Activated T-cell treated with anti-CD3 and anti-CD28 coated beads, Interleukin-2, amount 50 U/mL, for 4 hours (primary cell): Measurements from ENCODE around the gene SYT2. TPM values are rescaled to one million over a fixed set of nuclear protein-coding genes. Genes with fewer than 3 reads are reported as not detected.

Experiments used
- ATAC-seq, 2 donors: fragments of 200-7000 bp; cut with Tn5 transposase; one replicate each; pipeline ENCODE4 v1.10.0; 2021
- DNase-seq: peaks from one replicate; pipeline ENCODE4 v3.0.0-alpha.2; 2020
- H3K27me3 Mint-ChIP-seq: one replicate; pipeline ENCODE4 v1.8.0; 2021; ENCODE audit warnings: low read depth, mixed read lengths
- H3K36me3 Mint-ChIP-seq: one replicate; pipeline ENCODE4 v1.8.0; 2022; ENCODE audit warnings: mixed read lengths; ENCODE audit not compliant: insufficient read depth
- H3K4me1 Mint-ChIP-seq: one replicate; pipeline ENCODE4 v1.8.0; 2021; ENCODE audit warnings: low read depth, mixed read lengths
- H3K4me3 Mint-ChIP-seq: one replicate; pipeline ENCODE4 v1.8.0; 2021; ENCODE audit warnings: mild to moderate bottlenecking, moderate library complexity, mixed read lengths
- H3K9me3 Mint-ChIP-seq: one replicate; pipeline ENCODE4 v1.8.0; 2021; ENCODE audit warnings: mixed read lengths
- total RNA-seq, 3 donors: library from RNA; stranded (reverse); gene quantifications; one replicate each; pipeline ENCODE4 v1.2.1, GENCODE V29; 2021

The SYT2 gene
- total RNA-seq, 3 donors from 2014 or later = not detected

DNA sequence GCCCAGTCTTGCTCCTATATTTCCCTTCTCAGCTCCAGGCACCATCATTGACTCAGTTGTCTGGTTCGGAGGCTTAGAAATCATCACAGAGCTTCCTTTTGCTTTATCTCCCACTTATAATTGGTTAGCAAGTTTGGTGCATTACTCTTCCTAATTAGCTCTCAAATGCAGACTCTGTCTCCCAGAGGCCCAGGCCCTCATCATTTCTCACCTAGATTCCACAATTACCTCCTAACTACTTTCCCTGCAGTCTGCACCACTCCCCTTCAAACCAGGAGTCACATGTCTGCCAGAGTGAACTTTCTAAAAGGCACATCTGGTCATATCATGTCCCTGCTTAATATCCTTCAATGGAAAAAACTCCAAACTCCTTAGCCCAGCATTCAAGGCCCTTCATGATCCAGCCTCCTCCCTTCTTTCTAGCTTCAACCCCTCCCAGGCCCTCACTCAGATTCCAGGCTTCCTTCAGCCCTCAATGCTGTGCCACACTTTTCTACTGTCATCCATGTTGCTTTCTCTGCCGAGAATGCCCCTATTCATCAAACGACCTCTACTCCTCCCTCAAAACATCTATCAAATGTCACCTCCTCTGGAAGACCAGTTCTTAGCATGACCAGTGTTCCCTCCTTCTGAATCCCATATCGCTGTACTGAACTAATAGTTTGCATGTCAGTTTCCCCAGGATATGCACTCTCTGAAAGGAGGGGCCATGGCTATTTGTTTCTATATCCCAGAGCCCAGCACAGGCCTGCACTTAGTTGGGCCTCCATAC lies 30.7 kb downstream of the SYT2 start:
- H3K4me3 Mint-ChIP-seq = no peak overlapping the region
- no peak for ATAC-seq
- peaks cover 7% of the 10 kb centered on the region for H3K9me3 Mint-ChIP-seq

GRCh38 chr1:202677433-202677832 lies 32.8 kb downstream of the SYT2 start:
- DNase-seq (no peak), ATAC-seq (no peak)
- Mint-ChIP-seq H3K36me3 (no peaks in the 10 kb centered on the region), H3K27me3 (peaks cover 26% of the 10 kb centered on the region), H3K9me3 (peaks cover 9% of the 10 kb centered on the region), H3K4me3 (no peak overlapping the region), H3K4me1 (no peaks in the 10 kb centered on the region)

More for the DNA sequence above, 30.7 kb downstream of the SYT2 start:
- no peak for DNase-seq
- Mint-ChIP-seq H3K36me3 (no peaks in the 10 kb centered on the region), H3K4me1 (no peaks in the 10 kb centered on the region), H3K27me3 (peaks cover 30% of the 10 kb centered on the region)

DNA sequence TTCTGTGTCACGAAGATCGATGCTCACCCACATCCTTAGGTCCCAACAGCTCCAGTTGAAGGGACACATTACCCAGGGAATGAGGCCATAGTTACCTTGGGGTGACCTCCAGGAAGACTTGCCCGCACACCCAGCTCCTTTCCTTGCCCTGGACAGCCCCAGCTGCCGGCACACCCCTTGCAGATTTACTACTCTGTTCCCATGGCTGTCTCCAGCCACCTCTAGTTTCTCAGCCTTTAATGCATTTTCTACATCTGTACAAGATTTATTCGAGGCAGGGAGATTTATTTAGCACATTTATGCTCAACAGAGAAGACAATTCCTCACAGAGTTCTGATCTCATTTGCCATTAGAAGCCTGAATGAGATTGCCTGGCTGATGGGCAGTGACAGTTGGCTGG lies 36.7 kb downstream of the SYT2 start:
- H3K36me3 Mint-ChIP-seq = no peaks in the 10 kb centered on the region
- DNase-seq (no peak), ATAC-seq (no peak)
- H3K9me3 Mint-ChIP-seq = peaks cover 11% of the 10 kb centered on the region
- peaks cover 7% of the 10 kb centered on the region for H3K27me3 Mint-ChIP-seq
- H3K4me1 Mint-ChIP-seq = no peaks in the 10 kb centered on the region
- H3K4me3 Mint-ChIP-seq = no peak overlapping the region

- Mint-ChIP-seq H3K9me3 (peaks cover 3% of the 10 kb centered on the region), H3K4me3 (no peak overlapping the region), H3K27me3 (peaks cover 7% of the 10 kb centered on the region), H3K36me3 (no peaks in the 10 kb centered on the region), H3K4me1 (no peaks in the 10 kb centered on the region)
- no peak for DNase-seq
- no peak for ATAC-seq
These were observed 38.9 kb downstream of the SYT2 start for GRCh38 chr1:202671399-202671798.

GRCh38 chr1:202665417-202665816 lies 44.8 kb downstream of the SYT2 start:
- Mint-ChIP-seq H3K9me3 (no peaks in the 10 kb centered on the region), H3K4me1 (no peaks in the 10 kb centered on the region), H3K4me3 (no peak overlapping the region), H3K36me3 (no peaks in the 10 kb centered on the region), H3K27me3 (peaks cover 27% of the 10 kb centered on the region)
- no peak for DNase-seq
- ATAC-seq = no peak

DNA sequence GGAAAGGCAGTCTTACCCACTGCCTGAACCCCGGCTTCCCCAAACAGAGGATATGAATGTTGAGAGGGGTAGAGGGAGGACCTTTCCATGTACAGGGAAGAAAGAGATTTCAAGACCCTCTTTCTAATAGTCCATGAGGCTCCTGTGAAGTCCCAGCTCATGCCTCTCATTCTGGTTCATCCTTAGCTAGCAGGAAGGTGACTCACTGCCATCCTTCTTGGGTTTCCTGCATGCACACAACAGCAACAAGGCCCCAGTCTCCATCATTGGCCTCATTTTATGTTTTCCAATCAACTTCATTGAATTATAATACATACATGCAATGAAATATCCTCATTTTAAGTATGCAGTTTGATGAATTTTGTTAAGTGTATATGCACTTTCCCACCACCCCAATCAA lies 46.2 kb downstream of the SYT2 start:
- no peak overlapping the region for H3K4me3 Mint-ChIP-seq
- H3K4me1 Mint-ChIP-seq = no peaks in the 10 kb centered on the region
- no peak for ATAC-seq
- no peaks in the 10 kb centered on the region for H3K9me3 Mint-ChIP-seq
- H3K27me3 Mint-ChIP-seq = peaks cover 27% of the 10 kb centered on the region
- no peaks in the 10 kb centered on the region for H3K36me3 Mint-ChIP-seq
- no peak for DNase-seq

DNA sequence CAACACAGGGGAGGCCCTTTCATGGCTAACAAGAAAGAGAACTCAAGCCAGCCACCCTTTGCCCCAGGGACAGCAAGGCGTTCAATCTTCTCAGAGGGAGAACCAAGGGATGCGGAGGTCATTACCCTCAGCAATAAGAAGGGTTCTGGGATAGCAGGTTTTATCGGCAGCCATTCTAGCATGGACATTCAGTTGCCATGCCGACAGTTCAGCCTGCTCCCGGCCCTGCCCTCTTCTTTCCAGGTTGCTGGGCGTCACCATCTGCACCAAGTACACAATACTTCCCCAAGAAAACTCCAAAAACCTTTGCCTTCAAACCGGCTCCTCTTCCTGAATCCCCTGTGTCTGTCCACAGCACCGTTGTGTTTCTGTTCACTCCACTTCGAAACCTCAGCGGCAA lies 47.1 kb downstream of the SYT2 start:
- no peaks in the 10 kb centered on the region for H3K9me3 Mint-ChIP-seq
- ATAC-seq = no peak
- H3K4me1 Mint-ChIP-seq = no peaks in the 10 kb centered on the region
- H3K27me3 Mint-ChIP-seq = peaks cover 29% of the 10 kb centered on the region
- H3K36me3 Mint-ChIP-seq = no peaks in the 10 kb centered on the region
- no peak overlapping the region for H3K4me3 Mint-ChIP-seq
- DNase-seq = no peak

DNA sequence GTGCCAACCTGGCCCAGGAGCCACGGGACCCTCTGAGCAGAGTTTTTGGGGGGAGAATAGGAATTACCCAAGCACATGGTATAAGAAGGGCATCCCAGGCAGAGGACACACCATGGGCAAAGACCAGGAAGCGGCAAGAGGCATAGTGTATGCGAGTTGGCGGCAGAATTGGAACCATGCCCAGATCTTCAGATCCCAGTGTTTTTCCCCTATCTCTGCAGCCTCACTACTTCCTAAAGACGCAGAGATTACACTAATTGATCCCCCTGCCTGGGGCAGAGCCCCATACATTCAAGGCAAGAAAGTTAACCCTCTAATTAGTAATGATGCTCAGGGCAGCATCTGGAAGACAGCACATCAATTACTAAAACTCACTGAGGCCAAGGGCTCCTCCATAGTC lies 48.2 kb downstream of the SYT2 start:
- no peak overlapping the region for H3K4me3 Mint-ChIP-seq
- DNase-seq = no peak
- H3K4me1 Mint-ChIP-seq = no peaks in the 10 kb centered on the region
- H3K9me3 Mint-ChIP-seq = no peaks in the 10 kb centered on the region
- no peaks in the 10 kb centered on the region for H3K36me3 Mint-ChIP-seq
- ATAC-seq = no peak
- peaks cover 29% of the 10 kb centered on the region for H3K27me3 Mint-ChIP-seq

DNA sequence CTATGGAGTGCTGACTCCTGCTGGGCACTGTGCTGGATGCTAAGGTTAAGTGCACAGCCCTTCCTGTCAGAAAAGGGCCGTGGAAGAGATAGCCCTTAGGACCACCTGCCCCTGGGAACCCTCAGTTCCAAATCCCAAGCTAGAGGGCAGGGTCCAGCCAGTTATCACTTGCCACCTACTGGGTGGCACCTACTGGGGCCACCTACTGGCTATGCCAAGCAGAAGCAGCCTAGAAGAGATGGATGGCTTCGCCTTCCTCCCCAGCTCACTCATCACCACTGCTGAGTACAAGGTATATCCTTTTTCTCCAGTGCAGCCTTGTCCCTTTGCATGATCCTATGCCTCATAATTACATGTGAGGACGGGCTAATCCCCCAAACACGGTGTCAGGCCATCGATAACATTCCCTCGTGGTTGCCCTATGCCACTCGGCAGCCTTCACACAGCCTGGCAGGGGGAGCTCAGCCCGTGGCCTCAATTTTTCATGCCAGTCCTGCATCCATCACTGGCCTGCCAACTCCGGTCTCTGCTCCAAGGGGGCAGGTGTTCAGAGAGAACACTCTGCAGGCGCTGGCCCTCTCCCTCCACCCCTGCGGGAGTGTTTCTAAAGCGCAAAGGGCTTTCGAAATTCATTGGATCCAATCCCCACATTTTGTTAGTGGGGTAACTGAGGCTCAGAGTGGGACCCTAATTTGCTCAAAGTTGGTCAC lies 49.0 kb downstream of the SYT2 start:
- Mint-ChIP-seq H3K4me1 (no peaks in the 10 kb centered on the region), H3K4me3 (no peak overlapping the region), H3K27me3 (peaks cover 29% of the 10 kb centered on the region), H3K9me3 (no peaks in the 10 kb centered on the region), H3K36me3 (no peaks in the 10 kb centered on the region)
- ATAC-seq (no peak), DNase-seq (no peak)

GRCh38 chr1:202659974-202660373 lies 50.3 kb downstream of the SYT2 start:
- DNase-seq (no peak), ATAC-seq (no peak)
- Mint-ChIP-seq H3K9me3 (no peaks in the 10 kb centered on the region), H3K4me1 (no peaks in the 10 kb centered on the region), H3K4me3 (no peak overlapping the region), H3K36me3 (no peaks in the 10 kb centered on the region), H3K27me3 (peaks cover 36% of the 10 kb centered on the region)

- ATAC-seq (no peak), DNase-seq (no peak)
- no peaks in the 10 kb centered on the region for H3K4me1 Mint-ChIP-seq
- no peak overlapping the region for H3K4me3 Mint-ChIP-seq
- peaks cover 37% of the 10 kb centered on the region for H3K27me3 Mint-ChIP-seq
- H3K9me3 Mint-ChIP-seq = no peaks in the 10 kb centered on the region
- H3K36me3 Mint-ChIP-seq = no peaks in the 10 kb centered on the region
These were observed 50.7 kb downstream of the SYT2 start for GRCh38 chr1:202659541-202659940.

DNA sequence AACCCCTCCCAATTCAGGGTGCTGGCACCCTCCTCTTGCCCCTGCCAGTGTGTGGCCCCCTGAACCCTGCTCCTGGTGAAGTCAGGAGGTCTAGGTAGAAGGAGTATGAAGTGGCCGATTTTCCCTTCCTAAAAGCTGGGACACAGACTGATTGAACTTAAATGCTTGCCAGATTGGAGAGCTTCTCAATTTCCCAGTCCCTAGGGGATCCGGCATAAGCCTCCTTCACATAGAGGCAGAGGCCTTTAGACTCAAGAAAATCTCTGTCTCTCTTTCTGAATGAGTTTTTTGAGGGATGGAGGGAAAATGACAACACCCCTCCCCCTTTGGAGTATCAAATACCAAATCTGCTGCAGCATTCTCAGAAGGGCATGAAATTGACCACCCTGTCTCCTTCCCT lies 51.5 kb downstream of the SYT2 start:
- Mint-ChIP-seq H3K4me1 (no peaks in the 10 kb centered on the region), H3K27me3 (peaks cover 37% of the 10 kb centered on the region), H3K36me3 (no peaks in the 10 kb centered on the region), H3K4me3 (no peak overlapping the region), H3K9me3 (no peaks in the 10 kb centered on the region)
- ATAC-seq (no peak), DNase-seq (no peak)

DNA sequence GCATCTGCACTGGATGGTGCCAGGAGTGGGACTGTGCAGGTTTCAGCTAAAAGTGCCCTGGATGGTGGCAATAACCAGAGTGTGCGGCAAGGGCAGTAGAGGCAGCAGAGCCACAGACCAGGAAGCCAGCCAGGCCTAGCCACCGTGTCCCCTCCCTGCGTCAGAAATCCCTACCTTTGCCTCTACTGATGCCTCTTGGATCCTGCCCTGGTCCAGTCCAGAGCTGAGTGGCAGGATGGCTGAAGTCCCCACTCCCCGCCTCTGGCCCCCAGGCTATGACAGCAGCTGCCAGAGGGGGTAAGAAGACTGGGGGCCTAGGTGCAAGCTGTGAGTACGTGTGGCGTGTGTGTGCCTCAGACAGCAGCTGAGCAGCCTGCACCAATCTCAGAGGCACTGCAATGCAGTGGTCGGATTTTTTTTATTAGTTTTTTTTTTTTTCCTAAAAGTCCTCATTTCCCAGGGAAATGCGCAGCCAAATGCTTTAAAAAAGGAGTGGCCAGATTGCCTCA lies 51.9 kb downstream of the SYT2 start:
- Mint-ChIP-seq H3K4me3 (no peak overlapping the region), H3K9me3 (no peaks in the 10 kb centered on the region), H3K36me3 (no peaks in the 10 kb centered on the region), H3K4me1 (no peaks in the 10 kb centered on the region), H3K27me3 (peaks cover 35% of the 10 kb centered on the region)
- DNase-seq = no peak
- no peak for ATAC-seq

GRCh38 chr1:202656951-202657646 lies 53.2 kb downstream of the SYT2 start:
- H3K4me1 Mint-ChIP-seq = no peaks in the 10 kb centered on the region
- no peak for ATAC-seq
- no peaks in the 10 kb centered on the region for H3K36me3 Mint-ChIP-seq
- DNase-seq = no peak
- peaks cover 27% of the 10 kb centered on the region for H3K27me3 Mint-ChIP-seq
- no peaks in the 10 kb centered on the region for H3K9me3 Mint-ChIP-seq
- no peak overlapping the region for H3K4me3 Mint-ChIP-seq
